GM18511 (cell line): Measurements from ENCODE around the gene COL1A2.

Experiments
- ATAC-seq: cut with Tn5 transposase; IDR thresholded peaks from one replicate; pipeline ENCODE4 v1.9.1; 2021; ENCODE audit warnings: mild to moderate bottlenecking, moderate library complexity; ENCODE audit not compliant: unreplicated experiment

The COL1A2 gene

DNA sequence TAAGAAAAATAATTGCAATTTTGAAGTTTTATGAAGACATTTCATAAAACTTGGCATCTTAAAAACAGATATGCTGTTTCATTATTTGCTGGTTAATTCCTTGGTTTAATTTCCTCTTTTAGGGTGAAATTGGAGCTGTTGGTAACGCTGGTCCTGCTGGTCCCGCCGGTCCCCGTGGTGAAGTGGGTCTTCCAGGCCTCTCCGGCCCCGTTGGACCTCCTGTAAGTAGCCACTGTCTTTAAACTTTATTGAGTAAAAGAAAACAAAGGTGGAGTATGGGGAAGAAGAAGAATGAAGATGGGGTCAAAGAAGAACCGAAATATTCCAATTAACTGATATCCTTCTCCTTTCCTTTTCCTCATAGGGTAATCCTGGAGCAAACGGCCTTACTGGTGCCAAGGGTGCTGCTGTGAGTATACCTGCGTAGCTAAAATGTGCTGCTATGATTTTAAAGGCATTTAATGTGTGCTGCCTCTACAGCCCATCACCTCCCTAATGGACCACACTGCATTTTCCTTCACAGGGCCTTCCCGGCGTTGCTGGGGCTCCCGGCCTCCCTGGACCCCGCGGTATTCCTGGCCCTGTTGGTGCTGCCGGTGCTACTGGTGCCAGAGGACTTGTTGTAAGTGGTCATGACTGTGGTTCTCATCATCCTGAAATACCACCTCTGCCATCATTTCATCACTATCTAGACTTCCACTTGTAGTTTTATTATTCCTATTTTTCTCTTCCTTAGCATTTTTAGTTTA, 14.7 kb downstream of the COL1A2 start:
- no peak for ATAC-seq

DNA sequence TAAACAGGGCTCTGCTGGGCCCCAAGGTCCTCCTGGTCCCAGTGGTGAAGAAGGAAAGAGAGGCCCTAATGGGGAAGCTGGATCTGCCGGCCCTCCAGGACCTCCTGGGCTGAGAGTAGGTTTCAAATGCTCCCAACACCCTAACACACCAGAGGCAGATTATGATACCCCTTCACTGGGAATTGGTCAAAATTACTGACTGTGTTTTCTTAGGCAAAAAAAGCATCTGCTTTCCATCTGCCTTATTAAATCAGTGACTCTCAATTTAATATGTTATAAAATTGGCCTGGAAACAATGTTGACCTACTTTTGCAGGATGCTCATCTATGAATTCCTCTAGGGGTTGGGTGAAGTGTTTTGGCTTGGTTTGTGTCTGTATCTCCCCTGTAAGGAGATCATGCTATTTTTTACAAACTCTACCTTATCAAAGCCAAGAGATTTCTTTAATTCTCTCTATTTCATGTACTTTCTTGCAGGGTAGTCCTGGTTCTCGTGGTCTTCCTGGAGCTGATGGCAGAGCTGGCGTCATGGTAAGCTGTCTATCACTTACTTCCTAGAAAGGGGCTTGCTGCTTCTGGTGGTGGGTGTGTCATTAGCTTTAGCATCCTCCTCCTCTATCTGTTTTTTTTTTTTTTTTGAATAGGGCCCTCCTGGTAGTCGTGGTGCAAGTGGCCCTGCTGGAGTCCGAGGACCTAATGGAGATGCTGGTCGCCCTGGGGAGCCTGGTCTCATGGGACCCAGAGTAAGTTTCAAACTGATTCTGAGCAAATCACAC, 15.9 kb downstream of the COL1A2 start:
- no peak for ATAC-seq

DNA sequence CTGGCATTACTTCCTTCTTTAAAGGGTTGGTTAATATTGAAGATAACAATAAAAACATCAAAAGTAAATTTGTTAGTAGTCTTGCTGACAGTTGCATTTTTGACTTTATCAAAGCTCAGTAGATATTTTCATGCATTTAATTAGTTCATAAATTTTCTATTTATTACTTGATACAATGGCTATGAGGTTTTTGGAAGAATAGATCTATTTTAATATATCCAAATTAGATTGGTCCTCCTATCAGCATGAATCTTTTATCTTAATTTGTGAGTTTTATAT, 16.4 kb downstream of the COL1A2 start:
- ATAC-seq = no peak

DNA sequence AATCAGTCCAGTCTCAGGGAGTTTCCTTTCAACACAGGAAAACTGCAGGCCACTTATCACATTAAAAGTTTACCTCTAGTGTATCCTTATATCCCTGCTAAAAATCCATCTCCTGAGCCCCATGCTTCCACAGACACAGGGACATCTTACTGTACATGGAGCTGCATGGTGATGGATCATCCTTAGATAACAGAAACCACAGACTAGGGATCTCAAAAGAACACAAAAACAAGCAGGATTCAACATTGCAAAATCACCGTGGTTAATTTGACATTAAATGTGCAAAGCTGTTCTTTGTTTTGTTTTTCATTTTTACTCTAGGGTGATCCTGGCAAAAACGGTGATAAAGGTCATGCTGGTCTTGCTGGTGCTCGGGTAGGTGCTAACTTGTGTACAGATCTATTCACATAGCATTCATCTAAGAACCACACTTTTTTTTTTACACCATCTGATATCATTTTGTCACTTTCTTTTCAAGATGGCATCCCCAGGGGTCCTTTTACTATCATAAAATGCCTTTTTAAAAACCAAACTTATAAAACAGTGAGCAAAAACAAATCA, 18.1 kb downstream of the COL1A2 start:
- no peak for ATAC-seq

DNA sequence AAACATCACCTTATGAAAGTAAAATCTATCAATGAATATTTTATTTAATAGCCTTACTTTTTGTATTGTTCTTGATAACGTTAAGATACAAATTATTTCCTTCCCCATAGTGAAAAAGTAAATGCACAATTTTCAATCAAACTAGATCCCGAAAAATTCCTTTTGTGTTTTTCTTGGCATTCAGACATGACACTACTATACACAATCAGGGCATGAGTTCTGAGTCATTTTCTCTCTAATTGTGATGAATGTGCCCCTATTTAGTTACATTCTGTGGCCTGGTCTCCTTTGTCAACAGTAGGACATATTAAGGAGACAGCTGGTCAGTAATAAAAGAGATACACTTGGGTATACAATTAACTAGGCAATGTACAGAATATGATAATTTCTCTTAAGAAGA, 19.8 kb downstream of the COL1A2 start:
- ATAC-seq = no peak

DNA sequence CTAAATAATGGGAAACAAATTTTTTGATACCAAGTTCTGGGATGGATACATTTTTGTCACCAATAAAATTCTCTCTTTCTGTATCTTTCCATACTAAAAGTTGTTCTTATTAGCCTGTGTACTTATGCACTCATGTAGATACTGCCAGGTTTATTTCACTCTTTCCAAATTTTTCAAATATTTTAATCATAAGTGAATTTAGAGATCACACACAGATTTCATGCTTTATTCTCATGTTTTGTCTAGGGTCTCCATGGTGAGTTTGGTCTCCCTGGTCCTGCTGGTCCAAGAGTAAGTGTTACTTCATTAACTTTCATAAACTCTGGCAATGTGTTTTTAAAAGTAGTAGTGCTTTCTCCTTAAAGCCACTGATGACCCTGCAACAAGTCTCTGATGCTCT, 20.3 kb downstream of the COL1A2 start:
- ATAC-seq = no peak

DNA sequence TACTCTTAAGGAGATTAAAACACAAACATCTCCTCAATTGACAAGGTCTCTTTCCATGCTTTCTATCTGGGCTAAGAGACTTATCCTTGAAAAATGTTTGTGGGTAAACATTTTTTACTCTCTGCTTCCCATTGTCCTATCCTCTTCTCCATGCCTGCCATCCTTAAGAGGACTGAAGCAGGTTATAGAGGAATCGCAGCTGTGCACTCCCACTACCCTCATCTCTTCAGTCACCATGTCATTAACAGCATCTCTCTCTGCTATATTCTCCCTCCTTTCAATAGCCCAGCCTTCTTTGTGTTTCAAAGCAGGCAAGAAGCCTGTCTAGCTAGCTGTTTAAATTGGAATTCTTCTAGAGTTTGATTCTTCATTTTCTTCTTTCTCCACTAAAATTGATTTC, 22.6 kb downstream of the COL1A2 start:
- ATAC-seq = no peak

DNA sequence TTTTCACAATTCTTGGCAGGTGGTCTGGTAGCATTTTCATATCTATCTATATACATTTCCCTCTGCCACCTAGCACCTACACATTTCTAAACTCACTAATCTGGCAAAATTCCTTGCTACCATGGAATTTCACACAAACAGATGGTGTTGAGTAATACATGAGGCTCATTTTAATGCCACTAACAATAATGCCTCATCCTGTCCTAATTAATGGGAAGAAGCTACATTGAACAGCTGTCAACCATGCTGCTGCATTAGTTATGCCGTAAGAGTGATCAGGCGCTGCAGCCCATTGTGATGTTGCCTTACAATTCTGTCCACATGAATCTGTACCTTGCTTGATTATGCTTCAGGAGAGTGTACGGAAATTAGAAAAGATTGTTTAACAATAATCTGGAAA, 23.2 kb downstream of the COL1A2 start:
- no peak for ATAC-seq

DNA sequence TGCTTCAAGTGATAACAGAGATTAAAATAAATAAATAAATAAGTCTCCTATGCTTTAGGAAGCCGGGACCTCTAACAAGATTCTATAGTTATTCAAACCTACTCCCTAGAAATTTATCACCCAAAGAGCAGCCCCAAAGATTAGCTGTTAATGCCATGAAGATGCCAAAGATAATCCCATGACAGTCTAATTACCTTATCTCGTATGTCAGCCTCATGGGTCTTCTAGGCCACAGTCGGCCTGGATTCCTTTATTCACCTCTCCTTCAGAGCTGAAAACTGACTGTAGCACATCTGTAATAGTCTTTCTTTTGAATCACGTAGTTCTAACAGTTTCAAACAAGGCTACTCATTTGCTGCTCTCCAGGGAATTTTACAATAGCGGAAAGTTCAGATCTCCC, 24.2 kb downstream of the COL1A2 start:
- ATAC-seq = no peak

DNA sequence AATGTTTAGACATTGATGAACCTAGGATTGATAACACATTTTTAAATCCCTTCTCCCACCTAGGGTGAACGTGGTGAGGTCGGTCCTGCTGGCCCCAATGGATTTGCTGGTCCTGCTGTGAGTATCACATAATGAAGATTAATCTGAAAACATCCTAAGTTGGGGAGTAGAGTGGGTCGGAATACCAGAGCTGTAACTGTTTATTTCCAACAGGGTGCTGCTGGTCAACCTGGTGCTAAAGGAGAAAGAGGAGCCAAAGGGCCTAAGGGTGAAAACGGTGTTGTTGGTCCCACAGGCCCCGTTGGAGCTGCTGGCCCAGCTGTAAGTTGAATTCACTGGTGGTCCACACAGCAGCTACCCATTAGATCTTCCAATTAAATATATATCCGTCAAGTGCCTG, 25.6 kb downstream of the COL1A2 start:
- ATAC-seq = no peak

DNA sequence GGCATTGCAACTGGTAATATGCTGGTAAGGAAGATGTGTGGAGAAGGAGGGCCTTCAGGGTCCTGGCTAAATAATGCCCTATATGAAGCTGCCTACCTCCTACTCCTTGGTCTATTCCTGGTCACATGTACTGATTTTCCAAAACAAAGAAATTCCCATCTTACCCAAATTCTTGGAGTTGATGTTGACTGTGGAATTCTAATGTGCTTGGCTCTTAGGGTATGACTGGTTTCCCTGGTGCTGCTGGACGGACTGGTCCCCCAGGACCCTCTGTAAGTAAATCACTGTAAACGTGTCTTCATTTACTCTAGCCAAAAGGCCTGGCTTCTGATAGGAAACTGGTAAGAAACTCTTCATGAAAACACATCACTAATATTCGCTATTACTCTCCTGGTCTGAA, 27.0 kb downstream of the COL1A2 start:
- no peak for ATAC-seq

DNA sequence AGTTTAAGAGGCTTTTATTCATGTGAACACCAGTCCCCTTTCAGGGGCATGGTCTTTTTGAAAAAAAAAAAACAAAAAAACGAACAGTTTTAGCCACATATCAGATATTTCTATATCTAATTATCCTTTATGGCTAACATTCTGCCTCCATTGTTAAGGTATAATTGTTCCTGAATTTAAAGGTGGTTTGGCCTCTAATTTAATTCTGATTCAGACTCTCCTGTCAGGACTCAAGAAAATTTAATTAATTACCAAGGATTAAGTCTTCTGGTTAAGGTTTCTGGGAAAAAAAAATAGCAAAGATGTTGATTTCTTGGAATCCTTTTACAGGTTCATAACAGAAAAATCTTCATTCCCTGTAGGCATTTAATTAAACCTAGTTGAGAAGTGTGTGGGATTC, 27.4 kb downstream of the COL1A2 start:
- no peak for ATAC-seq

DNA sequence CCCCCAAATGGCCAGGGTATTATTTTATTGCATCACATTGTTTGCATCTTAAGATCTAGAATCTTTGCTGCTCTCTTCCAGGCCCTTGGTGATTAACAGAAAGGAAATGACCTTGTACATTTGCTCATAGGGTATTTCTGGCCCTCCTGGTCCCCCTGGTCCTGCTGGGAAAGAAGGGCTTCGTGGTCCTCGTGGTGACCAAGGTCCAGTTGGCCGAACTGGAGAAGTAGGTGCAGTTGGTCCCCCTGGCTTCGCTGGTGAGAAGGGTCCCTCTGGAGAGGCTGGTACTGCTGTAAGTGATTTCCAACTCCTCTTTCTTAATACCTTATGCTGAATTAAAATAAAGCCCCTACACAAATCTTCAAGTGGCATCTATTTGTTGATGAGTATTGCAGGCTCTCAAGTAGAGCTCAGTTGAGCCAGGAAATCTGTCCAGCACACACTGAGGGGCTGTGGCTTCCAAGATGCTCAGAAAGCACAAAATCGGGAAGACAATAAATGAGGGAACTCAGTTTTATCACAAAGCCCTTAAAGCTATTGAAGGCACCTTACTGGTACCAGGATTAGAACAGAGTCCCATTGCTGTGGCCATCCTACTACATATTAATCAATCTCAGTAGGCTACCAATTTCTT, 28.2 kb downstream of the COL1A2 start:
- no peak for ATAC-seq

DNA sequence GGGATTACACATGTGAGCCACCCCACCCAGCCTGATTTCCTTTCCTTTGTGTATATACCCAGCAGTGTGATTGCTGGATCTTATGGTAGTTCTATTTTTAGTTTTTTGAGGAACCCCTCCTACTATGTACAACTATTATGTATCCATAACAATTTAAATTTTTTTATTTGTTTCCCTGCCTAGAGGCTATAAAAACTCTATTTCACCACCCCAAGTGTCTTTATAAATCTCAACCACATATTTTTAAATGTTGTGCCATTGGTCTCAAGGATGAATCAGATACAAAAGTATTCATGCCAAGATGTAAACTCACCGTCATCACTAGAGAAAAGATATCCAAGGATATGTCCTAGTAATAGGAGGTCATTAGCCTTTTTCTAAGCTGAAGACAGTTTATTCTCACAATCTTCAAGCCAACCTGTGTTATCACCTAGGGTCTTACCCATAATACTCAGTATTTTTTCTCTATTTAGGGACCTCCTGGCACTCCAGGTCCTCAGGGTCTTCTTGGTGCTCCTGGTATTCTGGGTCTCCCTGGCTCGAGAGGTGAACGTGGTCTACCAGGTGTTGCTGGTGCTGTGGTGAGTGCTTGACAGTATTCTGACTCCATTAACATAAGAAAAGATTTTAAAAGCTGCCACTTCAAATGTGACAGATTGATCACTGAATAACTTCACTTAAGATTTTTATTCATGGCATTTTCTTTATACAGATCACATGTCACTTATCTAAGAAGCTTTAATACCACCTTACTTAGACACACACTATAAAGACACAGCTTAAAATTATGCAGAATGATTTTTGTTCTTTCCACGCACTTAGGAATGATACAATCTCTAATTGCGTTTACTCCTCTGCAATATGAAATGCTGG, 29.4 kb downstream of the COL1A2 start:
- no peak for ATAC-seq

DNA sequence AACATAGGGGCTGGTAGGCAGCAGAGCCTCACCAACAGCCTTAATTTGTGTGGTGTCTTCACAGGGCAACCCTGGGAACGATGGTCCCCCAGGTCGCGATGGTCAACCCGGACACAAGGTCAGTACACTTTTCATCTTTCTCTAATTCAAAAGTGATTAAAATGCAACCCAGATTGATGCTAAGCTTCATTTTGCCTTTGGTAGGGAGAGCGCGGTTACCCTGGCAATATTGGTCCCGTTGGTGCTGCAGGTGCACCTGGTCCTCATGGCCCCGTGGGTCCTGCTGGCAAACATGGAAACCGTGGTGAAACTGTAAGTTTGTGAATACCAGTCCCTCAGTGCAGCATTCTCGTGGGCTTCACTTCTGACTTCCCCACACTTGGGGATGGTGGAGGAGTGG, 30.9 kb downstream of the COL1A2 start:
- no peak for ATAC-seq

DNA sequence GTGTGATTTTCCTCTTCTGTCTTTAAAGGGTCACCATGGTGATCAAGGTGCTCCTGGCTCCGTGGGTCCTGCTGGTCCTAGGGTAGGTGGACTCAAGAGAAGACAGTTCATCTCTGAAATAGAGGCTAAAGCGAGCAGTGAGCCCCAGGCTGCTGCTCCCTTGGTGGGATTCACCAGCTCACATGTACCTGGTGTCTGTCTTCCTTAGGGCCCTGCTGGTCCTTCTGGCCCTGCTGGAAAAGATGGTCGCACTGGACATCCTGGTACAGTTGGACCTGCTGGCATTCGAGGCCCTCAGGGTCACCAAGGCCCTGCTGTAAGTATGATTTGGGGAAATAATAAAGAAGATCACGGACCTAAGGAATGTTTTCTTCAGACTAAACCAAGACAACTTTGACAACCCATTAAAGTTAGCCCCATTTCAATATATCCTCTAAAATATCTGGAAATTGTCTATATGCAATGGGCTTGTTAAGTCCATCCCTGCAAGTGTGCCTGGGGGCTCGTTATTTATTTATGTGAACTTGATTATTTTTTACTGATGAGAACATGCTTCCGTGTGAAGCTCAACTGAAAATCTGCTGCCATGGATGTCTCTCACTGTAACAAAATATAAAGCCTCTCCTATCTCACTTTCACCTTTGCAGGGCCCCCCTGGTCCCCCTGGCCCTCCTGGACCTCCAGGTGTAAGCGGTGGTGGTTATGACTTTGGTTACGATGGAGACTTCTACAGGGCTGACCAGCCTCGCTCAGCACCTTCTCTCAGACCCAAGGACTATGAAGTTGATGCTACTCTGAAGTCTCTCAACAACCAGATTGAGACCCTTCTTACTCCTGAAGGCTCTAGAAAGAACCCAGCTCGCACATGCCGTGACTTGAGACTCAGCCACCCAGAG, 32.5 kb downstream of the COL1A2 start:
- no peak for ATAC-seq

DNA sequence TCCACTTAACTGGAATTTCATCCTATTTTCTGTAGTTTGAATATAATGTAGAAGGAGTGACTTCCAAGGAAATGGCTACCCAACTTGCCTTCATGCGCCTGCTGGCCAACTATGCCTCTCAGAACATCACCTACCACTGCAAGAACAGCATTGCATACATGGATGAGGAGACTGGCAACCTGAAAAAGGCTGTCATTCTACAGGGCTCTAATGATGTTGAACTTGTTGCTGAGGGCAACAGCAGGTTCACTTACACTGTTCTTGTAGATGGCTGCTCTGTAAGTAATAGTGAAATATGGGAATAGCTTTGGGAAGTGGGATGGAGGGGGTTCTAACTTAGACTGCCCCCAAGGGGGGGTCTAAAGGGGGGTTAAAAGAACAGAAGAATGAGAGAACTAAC, 34.5 kb downstream of the COL1A2 start:
- no peak for ATAC-seq

DNA sequence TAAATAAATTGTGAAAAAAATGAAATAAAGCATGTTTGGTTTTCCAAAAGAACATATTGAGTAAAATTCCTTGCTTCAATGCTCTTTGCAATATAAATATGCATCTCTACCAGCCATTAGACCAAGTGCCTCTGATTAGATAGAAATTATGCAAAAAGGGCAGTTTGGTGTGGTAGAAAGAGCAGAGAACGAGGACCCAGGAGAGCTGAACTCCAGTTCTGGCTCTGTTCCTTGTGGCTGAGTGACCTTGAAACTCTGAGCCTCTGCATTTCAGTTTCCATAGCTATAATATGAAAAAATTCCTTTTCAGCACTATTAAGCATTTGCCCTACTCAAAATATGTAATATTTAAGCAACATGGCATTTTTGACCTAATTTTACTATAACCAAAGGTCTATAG, 36.5 kb downstream of the COL1A2 start:
- ATAC-seq = no peak

DNA sequence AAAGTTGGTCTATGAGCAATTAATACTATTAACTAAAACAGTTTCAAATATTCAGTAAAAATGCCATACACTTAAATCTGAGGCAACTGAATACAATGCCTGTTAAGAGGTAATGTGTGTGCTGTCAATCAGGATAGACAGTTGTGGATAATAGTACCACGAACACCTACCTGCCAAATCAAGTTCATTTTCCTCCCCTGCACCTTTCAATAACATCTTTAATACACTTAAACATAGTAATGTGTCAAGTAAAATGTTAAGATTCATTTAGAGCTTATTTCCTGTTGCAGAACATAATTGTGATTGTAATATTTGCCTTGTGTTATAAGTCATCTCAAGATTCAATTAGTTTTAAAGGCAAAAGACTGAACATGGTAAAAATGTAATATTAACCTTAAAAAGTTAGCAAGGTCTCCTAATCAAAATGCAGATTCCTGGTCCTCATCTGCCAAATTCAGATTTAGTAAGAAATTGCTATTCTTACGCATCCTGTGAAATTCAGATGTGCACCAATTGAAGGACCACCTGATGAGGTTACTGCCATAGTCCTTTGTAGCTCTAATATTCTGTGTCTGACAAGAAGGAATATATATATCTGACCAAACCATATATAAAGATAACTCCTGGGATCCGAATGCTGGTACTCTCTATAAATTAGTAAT, 37.1 kb downstream of the COL1A2 start:
- ATAC-seq = no peak

DNA sequence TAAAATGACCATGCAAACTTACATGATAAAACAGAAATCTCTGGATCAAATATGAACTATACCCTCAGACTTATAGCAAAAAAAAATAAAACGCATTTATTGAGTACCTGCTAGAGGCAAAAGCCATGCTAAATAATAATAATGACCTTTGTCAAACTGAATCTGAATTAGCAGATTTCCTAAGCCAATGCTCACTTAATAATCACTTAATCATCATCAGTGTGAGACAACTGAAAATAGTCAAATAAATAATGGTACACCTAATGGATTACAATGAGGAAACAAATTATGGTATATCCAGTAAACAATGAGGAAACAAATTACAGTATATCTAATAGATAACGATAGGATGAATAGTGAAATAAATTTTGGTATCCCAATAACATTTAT, 37.6 kb downstream of the COL1A2 start:
- no peak for ATAC-seq
